GM23248 (cell line): ENCODE measurements around the gene FAM227B. TPM values are rescaled to one million over a fixed set of nuclear protein-coding genes. Genes with fewer than 3 reads are reported as not detected.

Source experiments
- DNase-seq: peaks from one replicate; pipeline ENCODE4 v3.0.0-alpha.2; 2015
- H2AFZ ChIP-seq: fragments of 200-600 bp; sonication (generic); 2 replicates; pipeline ENCODE4 v1.6.1; 2016; ENCODE audit warnings: antibody characterized with exemption
- H3F3A ChIP-seq: fragments of 200-600 bp; sonication (generic); 2 replicates; pipeline ENCODE4 v1.6.1; 2016; ENCODE audit warnings: mild to moderate bottlenecking, antibody characterized with exemption, mixed run types; ENCODE audit not compliant: insufficient read depth
- H3K27ac ChIP-seq: fragments of 200-600 bp; sonication (generic); 2 replicates; pipeline ENCODE4 v1.5.1; 2016; ENCODE audit warnings: mild to moderate bottlenecking
- H3K27me3 ChIP-seq: fragments of 200-600 bp; sonication (generic); replicated peaks from 2 replicates; pipeline ENCODE4 v1.6.1; 2016; ENCODE audit warnings: mild to moderate bottlenecking; ENCODE audit not compliant: insufficient read depth
- H3K36me3 ChIP-seq: fragments of 200-600 bp; sonication (generic); 2 replicates; pipeline ENCODE4 v1.6.1; 2016; ENCODE audit warnings: low read depth, mild to moderate bottlenecking
- H3K4me1 ChIP-seq: fragments of 200-600 bp; sonication (generic); 2 replicates; pipeline ENCODE4 v1.6.1; 2016; ENCODE audit warnings: mild to moderate bottlenecking; ENCODE audit not compliant: insufficient read depth
- H3K4me2 ChIP-seq: fragments of 200-600 bp; sonication (generic); one replicate; pipeline ENCODE4 v1.6.1; 2016; ENCODE audit warnings: mild to moderate bottlenecking; ENCODE audit not compliant: unreplicated experiment
- H3K4me3 ChIP-seq: fragments of 200-600 bp; sonication (generic); 2 replicates; pipeline ENCODE4 v1.5.1; 2016; ENCODE audit warnings: mild to moderate bottlenecking
- H3K79me2 ChIP-seq: fragments of 200-600 bp; sonication (generic); 2 replicates; pipeline ENCODE4 v1.6.1; 2016; ENCODE audit warnings: mild to moderate bottlenecking; ENCODE audit not compliant: insufficient read depth
- H3K9ac ChIP-seq: fragments of 200-600 bp; sonication (generic); 2 replicates; pipeline ENCODE4 v1.6.1; 2016; ENCODE audit warnings: mild to moderate bottlenecking
- H3K9me2 ChIP-seq: fragments of 200-600 bp; sonication (generic); 2 replicates; pipeline ENCODE4 v1.6.1; 2016; ENCODE audit warnings: mixed run types, mild to moderate bottlenecking, moderate library complexity; ENCODE audit not compliant: insufficient read depth
- H3K9me3 ChIP-seq: fragments of 200-600 bp; sonication (generic); one replicate; pipeline ENCODE4 v1.6.1; 2017; ENCODE audit warnings: low read depth
- H4K20me1 ChIP-seq: fragments of 200-600 bp; sonication (generic); 2 replicates; pipeline ENCODE4 v1.6.0; 2016; ENCODE audit not compliant: insufficient read depth
- EZH2 ChIP-seq: fragments of 200-600 bp; sonication (generic); IDR thresholded peaks from 2 replicates; pipeline ENCODE4 v1.6.1; 2018; ENCODE audit warnings: antibody characterized with exemption, mild to moderate bottlenecking; ENCODE audit not compliant: insufficient read depth, poor library complexity, severe bottlenecking
- EZH2phosphoT487 ChIP-seq: fragments of 200-600 bp; sonication (generic); IDR thresholded peaks from 2 replicates; pipeline ENCODE4 v1.6.1; 2018; ENCODE audit warnings: antibody characterized with exemption, moderate library complexity, mild to moderate bottlenecking, low read depth; ENCODE audit not compliant: insufficient read depth
- WGBS, 2 experiments: methylation state at CpG; one replicate each; pipeline ENCODE4 v1.1.6; 2015 to 2017; ENCODE audit warnings: low lambda C conversion rate in 2 of 2, low coverage in 1 of 2; ENCODE audit errors: missing lambda C conversion rate in 2 of 2; 5-methylcytosine and 5-hydroxymethylcytosine counted together
- in situ Hi-C: fragments of 300-500 bp; cut with MboI; formaldehyde crosslinking; loops from 2 replicates; pipeline ENCODE4 v1.15.0; 2020
- polyA plus RNA-seq: library from polyadenylated mRNA; unstranded; fragments of >200 nt; fragmentation: Nextera tagmentation; extraction: Ambion mirVana; gene quantifications from 2 replicates; pipeline ENCODE4 v1.2.1, GENCODE V29; 2016
- total RNA-seq: library from RNA; depleted of rRNA; stranded (reverse); fragments of >200 nt; shearing (Covaris generic); gene quantifications from 2 replicates; pipeline ENCODE4 v1.2.3, GENCODE V29; 2014

The FAM227B gene
- total and polyA plus RNA-seq, 2 experiments from 2014 or later: 4.4 to 10.0 TPM

GRCh38 chr15:49436751-49437150, 183.9 kb downstream of the FAM227B start:
- no peak for TF ChIP-seq EZH2
- no peak for TF ChIP-seq EZH2phosphoT487
- Histone ChIP-seq H3K79me2 (peaks cover 100% of the 10 kb centered on the region), H3K4me2 (peak overlapping the region; percentile 100), H3K9me3 (no peaks in the 10 kb centered on the region), H3K4me3 (peak overlapping the region; percentile 39), H3K27ac (peak overlapping the region; percentile 59), H3K4me1 (peaks cover 98% of the 10 kb centered on the region), H3K36me3 (peaks cover 50% of the 10 kb centered on the region), H3K9ac (0 out of 2 replicates have a peak overlapping the region, but pooled peaks have one; percentile 8), H3K9me2 (no peaks in the 10 kb centered on the region), H2AFZ (no peak overlapping the region), H3F3A (peaks cover 92% of the 10 kb centered on the region), H3K27me3 (no peaks in the 10 kb centered on the region), H4K20me1 (0 out of 2 replicates have a peak, but pooled peaks cover 4% of the 10 kb centered on the region)
- in situ Hi-C loops: no loop called here
- WGBS, 2 experiments: 36 to 37% methylated on average over 2 of the region's 2 CpGs
- no peak for DNase-seq

GRCh38 chr15:49435174-49435573, 185.4 kb downstream of the FAM227B start:
- peak overlapping the region; percentile 15 for H3K27ac ChIP-seq

GRCh38 chr15:49430046-49430445, 190.6 kb downstream of the FAM227B start:
- Histone ChIP-seq H3K27ac (peak overlapping the region; percentile 80), H4K20me1 (no peaks in the 10 kb centered on the region), H3K9me2 (no peaks in the 10 kb centered on the region), H2AFZ (no peak overlapping the region), H3K9me3 (no peaks in the 10 kb centered on the region), H3K4me1 (peaks cover 80% of the 10 kb centered on the region), H3K79me2 (peaks cover 100% of the 10 kb centered on the region), H3K36me3 (peaks cover 85% of the 10 kb centered on the region), H3F3A (peaks cover 90% of the 10 kb centered on the region), H3K27me3 (no peaks in the 10 kb centered on the region), H3K4me2 (peak overlapping the region; percentile 100), H3K9ac (no peak overlapping the region; the same call in 1 of the 2 replicates), H3K4me3 (peak overlapping the region; percentile 99)
- in situ Hi-C loops: no loop called here
- DNase-seq: no peak
- no peak for TF ChIP-seq EZH2
- TF ChIP-seq EZH2phosphoT487: no peak
- WGBS, 2 experiments: 64 to 85% methylated on average over 1 of the region's 1 CpG

More at GRCh38 chr15:49435174-49435573, 185.4 kb downstream of the FAM227B start:
- 54 to 56% methylated on average over 1 of the region's 1 CpG for WGBS, 2 experiments
- H3K9me3 ChIP-seq: no peaks in the 10 kb centered on the region
- no peak for DNase-seq
- peaks cover 100% of the 10 kb centered on the region for H3K4me1 ChIP-seq
- in situ Hi-C loops: no loop called here
- H3K4me2 ChIP-seq: peak overlapping the region; percentile 100
- H3K36me3 ChIP-seq: peaks cover 64% of the 10 kb centered on the region
- peak overlapping the region; percentile 39 for H3K4me3 ChIP-seq
- no peak overlapping the region for H2AFZ ChIP-seq
- no peaks in the 10 kb centered on the region for H3K27me3 ChIP-seq
- H3F3A ChIP-seq: peaks cover 93% of the 10 kb centered on the region
- H3K9me2 ChIP-seq: no peaks in the 10 kb centered on the region
- no peak for TF ChIP-seq EZH2phosphoT487
- no peak for TF ChIP-seq EZH2
- H4K20me1 ChIP-seq: no peaks in the 10 kb centered on the region
- 0 out of 2 replicates have a peak overlapping the region, but pooled peaks have one; percentile 8 for H3K9ac ChIP-seq
- H3K79me2 ChIP-seq: peaks cover 100% of the 10 kb centered on the region

- WGBS, 2 experiments: 5 to 7% methylated on average over 5 of the region's 5 CpGs
- H3K27ac ChIP-seq: peak overlapping the region; percentile 80
- H3K36me3 ChIP-seq: peaks cover 87% of the 10 kb centered on the region
- H3K4me2 ChIP-seq: peak overlapping the region; percentile 100
- H3F3A ChIP-seq: peaks cover 92% of the 10 kb centered on the region
- peak; percentile 69 for DNase-seq
- H3K9me3 ChIP-seq: no peaks in the 10 kb centered on the region
- H2AFZ ChIP-seq: no peak overlapping the region
- H3K4me1 ChIP-seq: peaks cover 65% of the 10 kb centered on the region
- no peak for TF ChIP-seq EZH2
- TF ChIP-seq EZH2phosphoT487: no peak
- H3K4me3 ChIP-seq: peak overlapping the region; percentile 99
- no peaks in the 10 kb centered on the region for H4K20me1 ChIP-seq
- in situ Hi-C loops: loop anchor here (10.0 kb wide), 2 partner anchors 184 to 716 kb away; no protein-coding TSS in a partner anchor
- no peaks in the 10 kb centered on the region for H3K27me3 ChIP-seq
- peak overlapping the region; percentile 96 for H3K9ac ChIP-seq
- no peaks in the 10 kb centered on the region for H3K9me2 ChIP-seq
- peaks cover 100% of the 10 kb centered on the region for H3K79me2 ChIP-seq
Measured at GRCh38 chr15:49428409-49429095, 192.1 kb downstream of the FAM227B start.
